HG03520 (cell line): ENCODE data around the gene PCDHGA1.
"Not testable (repeated sequence)": the region's sequence is repeated elsewhere in the genome, so short reads cannot be mapped to it uniquely, and the experiment has no call there.

Experiments used
- ATAC-seq: cut with Tn5 transposase; IDR thresholded peaks from one replicate; pipeline ENCODE4 v1.9.1; 2021; ENCODE audit warnings: mild to moderate bottlenecking, moderate library complexity; ENCODE audit not compliant: unreplicated experiment

PCDHGA1 gene

DNA sequence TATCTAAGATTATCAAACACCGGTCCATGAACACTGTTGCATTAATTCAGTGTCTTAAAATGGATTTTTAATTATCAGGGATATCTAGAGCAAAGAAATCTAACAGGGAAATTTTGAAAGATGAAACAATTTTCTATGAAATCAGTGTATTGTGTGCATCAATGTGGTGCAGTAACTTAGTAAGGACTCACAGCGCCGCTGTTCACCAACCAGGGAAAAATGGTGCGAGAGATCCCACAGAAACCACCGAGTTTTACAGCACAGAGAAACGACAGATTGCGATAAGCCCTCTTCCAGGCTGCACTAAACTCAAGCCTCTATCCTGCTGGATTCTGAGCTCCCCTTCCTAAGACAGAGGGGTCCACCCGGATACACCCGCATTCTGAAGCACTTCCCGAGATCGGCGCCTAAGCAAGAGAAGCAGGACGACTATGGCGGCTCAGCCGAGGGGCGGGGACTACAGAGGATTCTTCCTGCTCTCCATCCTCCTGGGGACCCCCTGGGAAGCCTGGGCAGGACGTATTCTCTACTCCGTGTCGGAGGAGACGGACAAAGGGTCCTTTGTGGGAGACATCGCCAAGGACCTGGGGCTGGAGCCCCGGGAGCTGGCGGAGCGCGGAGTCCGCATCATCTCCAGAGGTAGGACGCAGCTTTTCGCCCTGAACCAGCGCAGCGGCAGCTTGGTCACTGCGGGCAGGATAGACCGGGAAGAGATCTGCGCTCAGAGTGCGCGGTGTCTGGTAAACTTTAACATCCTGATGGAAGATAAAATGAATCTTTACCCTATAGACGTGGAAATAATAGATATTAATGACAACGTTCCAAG, 52.4 kb downstream of the PCDHGA1 start, which contains the start of gene PCDHGA7:
TSS of gene PCDHGA7 (plus strand) at position 274 of the 826 bp plus-strand sequence. CDS start at position 432, 158 bp downstream.
- ATAC-seq: peak; percentile 73

DNA sequence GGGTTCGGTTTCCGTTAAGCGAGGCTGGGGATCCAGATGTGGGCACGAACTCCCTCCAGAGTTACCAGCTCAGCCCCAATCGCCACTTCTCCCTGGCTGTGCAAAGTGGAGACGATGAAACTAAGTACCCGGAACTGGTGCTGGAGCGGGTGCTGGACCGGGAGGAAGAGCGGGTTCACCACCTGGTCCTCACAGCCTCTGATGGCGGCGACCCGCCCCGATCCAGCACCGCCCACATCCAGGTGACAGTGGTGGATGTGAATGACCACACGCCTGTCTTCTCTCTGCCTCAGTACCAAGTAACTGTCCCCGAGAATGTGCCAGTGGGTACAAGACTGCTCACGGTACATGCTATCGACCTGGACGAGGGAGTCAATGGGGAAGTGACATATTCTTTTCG, 53.0 kb downstream of the PCDHGA1 start:
- ATAC-seq: no peak

DNA sequence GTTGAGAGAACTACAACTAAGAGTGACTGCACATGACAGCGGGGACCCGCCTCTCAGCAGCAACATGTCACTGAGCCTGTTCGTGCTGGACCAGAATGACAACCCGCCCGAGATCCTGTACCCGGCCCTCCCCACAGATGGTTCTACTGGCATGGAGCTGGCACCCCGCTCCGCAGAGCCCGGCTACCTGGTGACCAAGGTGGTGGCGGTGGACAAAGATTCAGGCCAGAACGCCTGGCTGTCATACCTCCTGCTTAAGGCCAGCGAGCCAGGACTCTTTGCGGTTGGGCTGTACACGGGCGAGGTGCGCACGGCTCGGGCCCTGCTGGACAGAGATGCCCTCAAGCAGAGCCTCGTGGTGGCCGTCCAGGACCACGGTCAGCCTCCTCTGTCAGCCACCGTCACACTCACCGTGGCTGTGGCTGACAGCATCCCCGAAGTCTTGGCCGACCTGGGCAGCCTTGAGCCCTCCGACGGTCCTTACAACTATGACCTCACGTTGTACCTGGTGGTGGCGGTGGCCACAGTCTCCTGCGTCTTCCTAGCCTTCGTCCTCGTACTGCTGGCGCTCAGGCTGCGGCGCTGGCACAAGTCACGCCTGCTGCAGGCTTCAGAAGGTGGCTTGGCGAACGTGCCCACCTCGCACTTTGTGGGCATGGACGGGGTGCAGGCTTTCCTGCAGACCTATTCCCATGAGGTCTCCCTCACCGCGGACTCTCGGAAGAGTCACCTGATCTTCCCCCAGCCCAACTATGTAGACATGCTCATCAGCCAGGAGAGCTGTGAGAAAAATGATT, 54.4 kb downstream of the PCDHGA1 start:
- no peak for ATAC-seq

DNA sequence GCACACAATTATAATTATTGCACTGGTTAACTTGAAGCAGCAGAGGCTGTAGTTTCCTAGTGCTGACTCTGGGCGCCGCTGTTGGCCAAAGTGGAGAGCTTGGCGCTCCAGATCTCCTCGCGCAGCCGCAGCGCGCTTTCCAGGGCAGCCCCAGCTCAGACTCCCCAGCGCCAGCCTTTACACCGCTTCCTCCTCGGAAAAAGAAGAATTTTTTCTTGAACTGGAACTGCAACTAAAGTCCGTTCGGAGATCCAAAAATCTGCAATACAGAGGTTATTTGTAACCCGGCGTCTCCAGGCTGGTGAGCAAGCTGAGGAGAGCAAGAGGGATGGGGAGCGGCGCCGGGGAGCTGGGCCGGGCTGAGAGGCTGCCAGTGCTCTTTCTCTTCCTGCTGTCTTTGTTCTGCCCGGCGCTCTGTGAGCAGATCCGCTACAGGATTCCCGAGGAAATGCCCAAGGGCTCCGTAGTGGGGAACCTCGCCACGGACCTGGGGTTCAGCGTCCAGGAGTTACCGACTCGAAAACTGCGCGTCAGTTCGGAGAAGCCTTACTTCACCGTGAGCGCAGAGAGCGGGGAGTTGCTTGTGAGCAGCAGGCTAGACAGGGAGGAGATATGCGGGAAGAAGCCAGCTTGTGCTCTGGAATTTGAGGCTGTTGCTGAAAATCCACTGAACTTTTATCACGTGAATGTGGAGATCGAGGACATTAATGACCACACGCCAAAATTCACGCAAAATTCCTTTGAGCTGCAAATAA, 57.4 kb downstream of the PCDHGA1 start, which contains the start of gene PCDHGB4:
TSS of gene PCDHGB4 (plus strand) at position 142 of the 755 bp plus-strand sequence. CDS start at position 329, 187 bp downstream.
- peak; percentile 54 for ATAC-seq

DNA sequence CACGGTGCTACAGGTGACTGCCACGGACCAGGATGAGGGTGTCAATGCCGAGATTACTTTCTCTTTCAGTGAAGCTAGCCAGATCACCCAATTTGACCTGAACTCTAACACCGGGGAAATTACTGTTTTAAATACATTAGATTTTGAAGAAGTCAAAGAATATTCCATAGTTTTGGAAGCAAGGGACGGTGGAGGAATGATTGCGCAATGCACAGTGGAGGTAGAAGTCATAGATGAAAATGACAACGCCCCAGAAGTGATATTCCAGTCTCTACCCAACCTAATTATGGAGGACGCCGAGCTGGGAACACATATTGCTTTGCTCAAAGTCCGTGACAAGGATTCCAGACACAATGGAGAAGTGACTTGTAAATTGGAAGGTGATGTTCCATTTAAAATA, 58.3 kb downstream of the PCDHGA1 start:
- ATAC-seq: no peak

DNA sequence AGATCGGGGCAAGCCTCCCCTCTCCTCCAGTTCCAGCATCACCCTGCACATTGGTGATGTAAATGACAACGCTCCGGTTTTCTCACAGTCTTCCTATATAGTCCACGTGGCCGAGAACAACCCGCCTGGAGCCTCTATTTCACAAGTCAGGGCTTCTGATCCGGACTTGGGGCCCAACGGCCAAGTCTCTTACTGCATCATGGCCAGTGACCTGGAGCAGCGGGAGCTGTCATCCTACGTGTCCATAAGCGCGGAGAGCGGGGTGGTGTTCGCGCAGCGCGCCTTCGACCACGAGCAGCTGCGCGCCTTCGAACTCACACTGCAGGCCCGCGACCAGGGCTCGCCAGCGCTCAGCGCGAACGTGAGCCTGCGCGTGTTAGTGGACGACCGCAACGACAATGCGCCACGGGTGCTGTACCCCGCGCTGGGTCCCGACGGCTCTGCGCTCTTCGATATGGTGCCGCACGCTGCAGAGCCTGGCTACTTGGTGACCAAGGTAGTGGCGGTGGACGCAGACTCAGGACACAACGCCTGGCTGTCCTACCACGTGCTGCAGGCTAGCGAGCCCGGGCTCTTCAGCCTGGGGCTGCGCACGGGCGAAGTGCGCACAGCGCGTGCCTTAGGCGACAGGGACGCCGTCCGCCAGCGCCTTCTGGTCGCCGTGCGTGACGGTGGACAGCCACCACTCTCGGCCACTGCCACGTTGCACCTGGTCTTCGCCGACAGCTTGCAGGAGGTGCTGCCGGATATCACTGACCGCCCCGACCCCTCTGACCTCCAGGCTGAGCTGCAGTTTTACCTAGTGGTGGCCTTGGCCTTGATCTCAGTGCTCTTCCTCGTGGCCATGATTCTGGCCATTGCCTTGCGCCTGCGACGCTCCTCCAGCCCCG, 59.1 kb downstream of the PCDHGA1 start:
- ATAC-seq: no peak

DNA sequence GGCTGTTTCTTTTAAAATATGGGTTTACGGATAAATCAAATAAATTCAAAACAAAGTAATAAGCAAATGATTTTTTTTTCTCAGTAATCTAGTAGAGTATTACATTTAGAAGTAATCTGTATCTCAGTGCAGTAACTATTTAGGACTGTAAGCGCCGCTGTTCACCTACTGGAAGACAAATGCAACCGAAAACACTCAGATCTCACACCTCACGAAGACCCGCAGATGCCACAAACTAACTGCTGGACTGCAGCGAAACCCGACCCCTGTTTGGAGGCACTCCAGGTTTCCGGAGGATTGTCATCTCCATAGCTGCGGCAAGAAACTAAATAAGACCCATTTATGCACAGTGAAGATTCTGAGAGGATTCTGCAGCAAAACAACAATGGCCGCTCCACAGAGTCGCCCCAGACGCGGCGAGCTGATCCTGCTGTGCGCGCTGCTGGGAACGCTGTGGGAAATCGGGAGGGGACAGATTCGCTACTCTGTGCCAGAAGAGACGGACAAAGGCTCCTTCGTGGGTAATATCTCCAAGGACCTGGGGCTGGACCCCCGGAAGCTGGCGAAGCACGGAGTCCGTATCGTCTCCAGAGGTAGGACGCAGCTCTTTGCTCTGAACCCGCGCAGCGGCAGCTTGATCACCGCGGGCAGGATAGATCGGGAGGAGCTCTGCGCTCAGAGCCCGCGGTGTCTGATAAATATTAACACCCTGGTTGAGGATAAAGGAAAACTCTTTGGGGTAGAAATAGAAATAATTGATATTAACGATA, 62.3 kb downstream of the PCDHGA1 start, which contains the start of gene PCDHGA8:
TSS of gene PCDHGA8 (plus strand) at position 205 of the 770 bp plus-strand sequence. CDS start at position 386, 181 bp downstream.
- no peak for ATAC-seq

DNA sequence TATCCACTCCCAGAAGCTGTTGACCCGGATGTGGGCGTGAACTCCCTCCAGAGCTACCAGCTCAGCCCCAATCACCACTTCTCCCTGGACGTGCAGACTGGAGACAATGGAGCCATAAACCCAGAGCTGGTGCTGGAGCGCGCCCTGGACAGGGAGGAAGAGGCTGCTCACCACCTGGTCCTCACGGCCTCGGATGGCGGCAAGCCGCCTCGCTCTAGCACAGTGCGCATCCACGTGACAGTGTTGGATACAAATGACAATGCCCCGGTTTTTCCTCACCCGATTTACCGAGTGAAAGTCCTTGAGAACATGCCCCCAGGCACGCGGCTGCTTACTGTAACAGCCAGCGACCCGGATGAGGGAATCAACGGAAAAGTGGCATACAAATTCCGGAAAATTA, 63.0 kb downstream of the PCDHGA1 start:
- no peak for ATAC-seq

DNA sequence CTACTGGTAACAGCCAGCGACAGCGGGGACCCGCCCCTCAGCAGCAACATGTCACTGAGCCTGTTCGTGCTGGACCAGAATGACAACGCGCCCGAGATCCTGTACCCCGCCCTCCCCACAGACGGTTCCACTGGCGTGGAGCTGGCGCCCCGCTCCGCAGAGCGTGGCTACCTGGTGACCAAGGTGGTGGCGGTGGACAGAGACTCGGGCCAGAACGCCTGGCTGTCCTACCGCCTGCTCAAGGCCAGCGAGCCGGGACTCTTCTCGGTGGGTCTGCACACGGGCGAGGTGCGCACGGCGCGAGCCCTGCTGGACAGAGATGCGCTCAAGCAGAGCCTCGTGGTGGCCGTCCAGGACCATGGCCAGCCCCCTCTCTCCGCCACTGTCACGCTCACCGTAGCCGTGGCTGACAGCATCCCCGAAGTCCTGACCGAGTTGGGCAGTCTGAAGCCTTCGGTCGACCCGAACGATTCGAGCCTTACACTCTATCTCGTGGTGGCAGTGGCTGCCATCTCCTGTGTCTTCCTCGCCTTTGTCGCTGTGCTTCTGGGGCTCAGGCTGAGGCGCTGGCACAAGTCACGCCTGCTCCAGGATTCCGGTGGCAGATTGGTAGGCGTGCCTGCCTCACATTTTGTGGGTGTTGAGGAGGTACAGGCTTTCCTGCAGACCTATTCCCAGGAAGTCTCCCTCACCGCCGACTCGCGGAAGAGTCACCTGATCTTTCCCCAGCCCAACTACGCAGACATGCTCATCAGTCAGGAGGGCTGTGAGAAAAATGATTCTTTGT, 64.3 kb downstream of the PCDHGA1 start:
- not testable (repeated sequence) for ATAC-seq

DNA sequence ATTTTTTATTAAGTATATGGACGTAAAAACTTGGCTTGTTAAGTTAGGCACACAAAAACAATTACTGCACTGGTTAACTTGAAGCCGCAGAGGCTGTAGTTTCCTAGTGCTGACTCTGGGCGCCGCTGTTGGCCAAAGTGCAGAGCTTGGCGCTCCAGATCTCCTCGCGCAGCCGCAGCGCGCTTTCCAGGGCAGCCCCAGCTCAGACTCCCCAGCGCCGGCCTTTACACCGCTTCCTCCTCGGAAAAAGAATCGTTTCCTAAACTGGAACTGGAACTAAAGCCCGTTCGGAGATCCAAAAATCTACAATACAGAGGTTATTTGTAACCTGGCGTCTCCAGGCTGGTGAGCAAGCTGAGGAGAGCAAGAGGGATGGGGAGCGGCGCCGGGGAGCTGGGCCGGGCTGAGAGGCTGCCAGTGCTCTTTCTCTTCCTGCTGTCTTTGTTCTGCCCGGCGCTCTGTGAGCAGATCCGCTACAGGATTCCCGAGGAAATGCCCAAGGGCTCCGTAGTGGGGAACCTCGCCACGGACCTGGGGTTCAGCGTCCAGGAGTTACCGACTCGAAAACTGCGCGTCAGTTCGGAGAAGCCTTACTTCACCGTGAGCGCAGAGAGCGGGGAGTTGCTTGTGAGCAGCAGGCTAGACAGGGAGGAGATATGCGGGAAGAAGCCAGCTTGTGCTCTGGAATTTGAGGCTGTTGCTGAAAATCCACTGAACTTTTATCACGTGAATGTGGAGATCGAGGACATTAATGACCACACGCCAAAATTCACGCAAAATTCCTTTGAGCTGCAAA, 67.6 kb downstream of the PCDHGA1 start, which contains the start of gene PCDHGB5:
TSS of gene PCDHGB5 (plus strand) at position 192 of the 796 bp plus-strand sequence. CDS start at position 373, 181 bp downstream.
- peak; percentile 100 for ATAC-seq

DNA sequence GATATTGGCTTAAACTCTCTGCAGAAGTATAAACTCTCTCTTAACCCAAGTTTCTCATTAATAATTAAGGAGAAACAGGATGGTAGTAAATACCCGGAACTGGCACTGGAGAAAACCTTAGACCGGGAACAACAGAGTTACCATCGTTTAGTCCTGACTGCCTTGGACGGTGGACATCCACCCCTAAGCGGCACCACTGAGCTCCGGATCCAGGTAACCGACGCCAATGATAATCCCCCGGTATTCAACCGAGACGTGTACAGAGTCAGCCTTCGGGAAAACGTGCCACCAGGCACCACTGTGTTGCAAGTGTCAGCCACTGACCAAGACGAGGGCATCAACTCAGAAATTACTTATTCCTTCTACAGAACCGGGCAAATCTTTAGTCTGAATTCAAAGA, 68.3 kb downstream of the PCDHGA1 start:
- no peak for ATAC-seq

DNA sequence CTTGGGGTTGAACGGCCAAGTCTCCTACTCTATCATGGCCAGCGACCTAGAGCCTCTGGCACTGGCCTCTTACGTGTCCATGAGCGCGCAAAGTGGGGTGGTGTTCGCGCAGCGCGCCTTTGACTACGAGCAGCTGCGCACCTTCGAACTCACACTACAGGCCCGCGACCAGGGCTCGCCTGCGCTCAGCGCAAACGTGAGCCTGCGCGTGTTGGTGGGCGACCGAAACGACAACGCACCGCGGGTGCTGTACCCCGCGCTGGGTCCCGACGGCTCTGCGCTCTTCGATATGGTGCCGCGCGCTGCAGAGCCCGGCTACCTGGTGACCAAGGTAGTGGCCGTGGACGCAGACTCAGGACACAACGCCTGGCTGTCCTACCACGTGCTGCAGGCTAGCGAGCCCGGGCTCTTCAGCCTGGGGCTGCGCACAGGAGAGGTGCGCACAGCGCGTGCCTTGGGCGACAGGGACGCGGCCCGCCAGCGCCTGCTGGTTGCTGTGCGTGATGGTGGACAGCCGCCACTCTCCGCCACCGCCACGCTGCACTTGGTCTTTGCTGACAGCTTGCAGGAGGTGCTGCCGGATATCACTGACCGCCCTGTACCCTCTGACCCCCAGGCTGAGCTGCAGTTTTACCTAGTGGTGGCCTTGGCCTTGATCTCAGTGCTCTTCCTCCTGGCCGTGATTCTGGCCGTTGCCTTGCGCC, 69.4 kb downstream of the PCDHGA1 start:
- ATAC-seq: no peak

DNA sequence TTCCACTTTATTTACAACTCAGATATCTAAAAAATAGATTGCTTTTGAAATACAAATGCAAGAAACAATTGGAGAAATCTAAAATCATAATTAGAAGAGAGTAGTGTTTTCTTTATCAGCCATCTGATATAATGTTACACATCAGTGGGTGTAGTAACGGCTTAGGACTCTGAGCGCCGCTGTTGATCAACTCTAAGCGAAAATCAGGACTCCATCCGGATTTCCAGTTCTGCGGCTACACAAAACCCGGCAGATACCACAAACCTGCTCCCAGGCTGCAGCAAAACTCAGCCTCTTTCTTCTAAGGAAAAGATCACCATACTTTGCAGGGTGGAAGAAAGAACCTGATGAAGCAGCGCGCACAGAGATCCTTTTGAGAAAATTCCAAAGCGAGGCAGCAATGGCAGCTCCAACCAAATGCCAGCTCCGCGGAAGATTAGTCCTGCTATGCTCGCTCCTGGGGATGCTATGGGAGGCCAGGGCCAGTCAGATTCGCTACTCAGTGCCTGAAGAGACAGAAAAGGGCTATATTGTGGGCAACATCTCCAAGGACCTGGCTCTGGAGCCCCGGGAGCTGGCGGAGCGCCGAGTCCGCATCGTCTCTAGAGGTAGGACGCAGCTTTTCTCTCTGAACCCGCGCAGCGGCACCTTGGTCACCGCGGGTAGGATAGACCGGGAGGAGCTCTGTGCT, 72.4 kb downstream of the PCDHGA1 start, which contains the start of gene PCDHGA9:
TSS of gene PCDHGA9 (plus strand) at position 226 of the 691 bp plus-strand sequence. CDS start at position 401, 175 bp downstream.
- no peak for ATAC-seq

DNA sequence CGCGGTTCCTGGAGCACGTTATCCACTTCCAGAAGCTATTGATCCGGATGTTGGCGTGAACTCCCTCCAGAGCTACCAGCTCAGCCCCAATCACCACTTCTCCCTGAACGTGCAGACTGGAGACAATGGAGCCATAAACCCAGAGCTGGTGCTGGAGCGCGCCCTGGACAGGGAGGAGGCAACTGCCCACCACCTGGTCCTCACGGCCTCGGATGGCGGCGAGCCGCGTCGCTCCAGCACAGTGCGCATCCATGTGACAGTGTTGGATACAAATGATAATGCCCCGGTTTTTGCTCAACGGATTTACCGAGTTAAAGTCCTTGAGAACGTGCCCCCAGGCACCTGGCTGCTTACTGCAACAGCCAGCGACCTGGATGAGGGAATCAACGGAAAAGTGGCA, 73.1 kb downstream of the PCDHGA1 start:
- no peak for ATAC-seq

DNA sequence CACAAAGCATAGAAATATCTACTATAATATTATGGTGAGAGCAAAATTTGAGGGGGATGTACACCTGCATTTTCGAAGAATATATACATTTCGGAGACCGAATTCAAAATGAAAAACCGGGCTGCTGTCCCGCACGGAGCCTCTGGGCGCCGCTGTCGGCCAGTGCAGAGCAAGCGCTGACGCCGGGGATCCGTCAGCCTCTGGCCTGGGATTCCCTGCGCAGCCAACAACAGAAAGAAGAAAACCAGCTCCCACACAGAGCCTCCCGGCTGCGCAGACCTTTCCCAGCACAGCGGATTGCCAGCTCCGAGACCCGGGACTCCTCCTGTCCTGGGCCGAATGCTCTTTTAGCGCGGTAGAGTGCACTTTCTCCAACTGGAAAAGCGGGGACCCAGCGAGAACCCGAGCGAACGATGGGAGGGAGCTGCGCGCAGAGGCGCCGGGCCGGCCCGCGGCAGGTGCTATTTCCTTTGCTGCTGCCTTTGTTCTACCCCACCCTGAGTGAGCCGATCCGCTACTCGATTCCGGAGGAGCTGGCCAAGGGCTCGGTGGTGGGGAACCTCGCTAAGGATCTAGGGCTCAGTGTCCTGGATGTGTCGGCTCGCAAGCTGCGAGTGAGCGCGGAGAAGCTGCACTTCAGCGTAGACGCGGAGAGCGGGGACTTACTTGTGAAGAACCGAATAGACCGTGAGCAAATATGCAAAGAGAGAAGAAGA, 77.6 kb downstream of the PCDHGA1 start, which contains the start of gene PCDHGB6:
TSS of gene PCDHGB6 (plus strand) at position 232 of the 716 bp plus-strand sequence. CDS start at position 414, 182 bp downstream.
- ATAC-seq: not testable (repeated sequence)
